A549 (cell line): ENCODE results near the gene MUC5B. TPM values are rescaled to one million over a fixed set of nuclear protein-coding genes. Genes with fewer than 3 reads are reported as not detected.

ENCODE experiments used
- ATAC-seq, 2 experiments: fragments of 200-7000 bp in 1 of 2; fragments of >200 bp in 1 of 2; cut with Nextera tagmentation in 1 of 2; cut with Tn5 transposase in 1 of 2; 3 replicates each; pipeline versions ENCODE4 v1.8.0 to v1.9.1; 2018 to 2020; ENCODE audit warnings: mild to moderate bottlenecking in 1 of 2, moderate library complexity in 1 of 2
- CTCF ChIA-PET: fragments of 300-600 bp; sonication (Branson Sonifier 250); formaldehyde crosslinking; extraction: SDS; loops from one replicate; lab custom pipeline; 2021; ENCODE audit warnings: antibody characterized with exemption, inconsistent platforms; lab: Yijun Ruan, JAX
- POLR2A ChIA-PET: fragments of 350-600 bp; formaldehyde crosslinking; extraction: SDS; loops from one replicate; lab custom pipeline; 2021; ENCODE audit warnings: antibody characterized with exemption, inconsistent platforms; lab: Yijun Ruan, JAX
- DNase-seq, 2 experiments: peaks; one replicate each; pipeline versions ENCODE4 v3.0.0 to v3.0.0-alpha.2; 2011 to 2016; ENCODE audit warnings: low read depth in 1 of 2, low spot score in 1 of 2
- FAIRE-seq: peaks from 2 replicates; lab custom pipeline; 2011; peaks lifted over from hg19 to GRCh38; lab: Jason Lieb, UNC
- H3K27ac ChIP-seq, 2 experiments: fragments of >200 bp; sonication (Bioruptor Twin); formaldehyde crosslinking; 3 replicates each; pipeline ENCODE4 v1.5.1; 2016 to 2017
- H3K4me1 ChIP-seq: fragments of >200 bp; sonication (Bioruptor Twin); formaldehyde crosslinking; 3 replicates; pipeline ENCODE4 v1.6.1; 2016
- H3K4me2 ChIP-seq: fragments of >200 bp; sonication (Bioruptor Twin); formaldehyde crosslinking; 3 replicates; pipeline ENCODE4 v1.6.1; 2016
- H3K4me3 ChIP-seq: fragments of >200 bp; sonication (Bioruptor Twin); formaldehyde crosslinking; 3 replicates; pipeline ENCODE4 v1.5.1; 2016
- H3K9me3 ChIP-seq: fragments of >200 bp; sonication (Bioruptor Twin); formaldehyde crosslinking; 3 replicates; pipeline ENCODE4 v1.6.1; 2016
- ATOH8 ChIP-seq: fragments of 250-450 bp; sonication (Bioruptor Pico); IDR thresholded peaks from 2 replicates; pipeline ENCODE4 v1.5.0; 2020; ENCODE audit warnings: low read depth, mild to moderate bottlenecking, moderate library complexity
- CBX8 ChIP-seq: fragments of 200-600 bp; sonication (generic); IDR thresholded peaks from 2 replicates; pipeline ENCODE4 v1.6.1; 2016
- CHD2 ChIP-seq: fragments of 150-350 bp; IDR thresholded peaks from 2 replicates; pipeline ENCODE4 v1.6.1; 2014; ENCODE audit warnings: low read length; ENCODE audit not compliant: partially characterized antibody
- CTCF ChIP-seq: fragments of >200 bp; sonication (Bioruptor Twin); formaldehyde crosslinking; IDR thresholded peaks from 3 replicates; pipeline ENCODE4 v1.5.1; 2016
- EHMT2 ChIP-seq: fragments of 200-600 bp; sonication (generic); IDR thresholded peaks from 2 replicates; pipeline ENCODE4 v1.6.1; 2016; ENCODE audit warnings: antibody characterized with exemption, low read depth, mild to moderate bottlenecking, moderate library complexity
- EP300 ChIP-seq, 2 experiments: fragments of >200 bp; sonication (Bioruptor Twin); formaldehyde crosslinking; IDR thresholded peaks; 2 replicates in 1 of 2; 3 replicates in 1 of 2; pipeline ENCODE4 v1.6.1; 2016 to 2017
- ESRRA ChIP-seq: fragments of 150-350 bp; IDR thresholded peaks from 2 replicates; pipeline ENCODE4 v1.6.1; 2014; ENCODE audit warnings: mild to moderate bottlenecking, low read length, borderline replicate concordance
- FOSB ChIP-seq: fragments of 250-450 bp; sonication (Bioruptor Pico); IDR thresholded peaks from 2 replicates; pipeline ENCODE4 v1.5.0; 2020; ENCODE audit warnings: mild to moderate bottlenecking, moderate library complexity
- FOXS1 ChIP-seq: fragments of 250-450 bp; sonication (Bioruptor Pico); IDR thresholded peaks from 2 replicates; pipeline ENCODE4 v1.5.0; 2020; ENCODE audit warnings: mild to moderate bottlenecking, moderate library complexity
- GATA3 ChIP-seq: IDR thresholded peaks from 2 replicates; pipeline ENCODE4 v1.6.1; 2012; ENCODE audit warnings: borderline replicate concordance
- HDAC2 ChIP-seq: fragments of 200-600 bp; sonication (generic); IDR thresholded peaks from 2 replicates; pipeline ENCODE4 v1.6.1; 2016
- HEYL ChIP-seq: fragments of 250-450 bp; sonication (Bioruptor Pico); IDR thresholded peaks from 2 replicates; pipeline ENCODE4 v1.8.0; 2021; ENCODE audit warnings: mild to moderate bottlenecking, moderate library complexity
- HMGXB4 ChIP-seq: fragments of 250-450 bp; sonication (Bioruptor Pico); IDR thresholded peaks from 2 replicates; pipeline ENCODE4 v1.5.0; 2021; ENCODE audit warnings: mild to moderate bottlenecking, moderate library complexity, borderline replicate concordance
- HOXA7 ChIP-seq: fragments of 250-450 bp; sonication (Bioruptor Pico); IDR thresholded peaks from 2 replicates; pipeline ENCODE4 v1.5.0; 2020; ENCODE audit warnings: mild to moderate bottlenecking, moderate library complexity
- KDM5A ChIP-seq: fragments of 200-600 bp; sonication (generic); IDR thresholded peaks from 2 replicates; pipeline ENCODE4 v1.6.1; 2016; ENCODE audit warnings: antibody characterized with exemption, mild to moderate bottlenecking
- MAX ChIP-seq: IDR thresholded peaks from 2 replicates; pipeline ENCODE4 v1.6.1; 2012
- MAZ ChIP-seq: fragments of 150-350 bp; IDR thresholded peaks from 2 replicates; pipeline ENCODE4 v1.6.1; 2014; ENCODE audit warnings: antibody characterized with exemption, low read depth, low read length, borderline replicate concordance
- MYC ChIP-seq: IDR thresholded peaks from 2 replicates; pipeline ENCODE4 v1.6.1; 2012; ENCODE audit warnings: mild to moderate bottlenecking, inconsistent platforms, low read length, improper control_type of control experiment, borderline replicate concordance
- NPAS2 ChIP-seq: fragments of 250-450 bp; sonication (Bioruptor Pico); IDR thresholded peaks from 2 replicates; pipeline ENCODE4 v1.8.0; 2022; ENCODE audit warnings: mild to moderate bottlenecking, moderate library complexity, borderline replicate concordance
- NR3C1 ChIP-seq: fragments of >200 bp; sonication (Bioruptor Twin); formaldehyde crosslinking; IDR thresholded peaks from 3 replicates; pipeline ENCODE4 v1.6.1; 2017
- PBX3 ChIP-seq: IDR thresholded peaks from 2 replicates; pipeline ENCODE4 v1.6.1; 2012
- POLR2A ChIP-seq: IDR thresholded peaks from 2 replicates; pipeline ENCODE4 v1.6.1; 2012; ENCODE audit warnings: mild to moderate bottlenecking, low read length
- POLR2AphosphoS2 ChIP-seq: conservative IDR thresholded peaks from 2 replicates; pipeline ENCODE4 v1.6.1; 2012; ENCODE audit warnings: low read length, improper control_type of control experiment, inconsistent platforms
- RARB ChIP-seq: fragments of 250-450 bp; sonication (Bioruptor Pico); IDR thresholded peaks from 2 replicates; pipeline ENCODE4 v1.8.0; 2021; ENCODE audit warnings: mild to moderate bottlenecking, moderate library complexity
- RFX5 ChIP-seq: fragments of 450-650 bp; IDR thresholded peaks from 2 replicates; pipeline ENCODE4 v1.7.1; 2014; ENCODE audit warnings: antibody characterized with exemption, mild to moderate bottlenecking, moderate library complexity
- RNF2 ChIP-seq: fragments of 200-600 bp; sonication (generic); IDR thresholded peaks from 2 replicates; pipeline ENCODE4 v1.6.1; 2016; ENCODE audit warnings: low read depth, mild to moderate bottlenecking, antibody characterized with exemption, moderate library complexity, borderline replicate concordance
- SMC3 ChIP-seq: fragments of >200 bp; sonication (Bioruptor Twin); formaldehyde crosslinking; IDR thresholded peaks from 3 replicates; pipeline ENCODE4 v1.6.1; 2018; ENCODE audit warnings: inconsistent platforms
- SREBF2 ChIP-seq: fragments of 450-650 bp; IDR thresholded peaks from 2 replicates; pipeline ENCODE4 v1.6.1; 2014; ENCODE audit warnings: mild to moderate bottlenecking, moderate library complexity
- ZC3H11A ChIP-seq: fragments of 450-650 bp; IDR thresholded peaks from 2 replicates; pipeline ENCODE4 v1.6.1; 2014; ENCODE audit warnings: antibody characterized with exemption, mild to moderate bottlenecking
- ZFP36 ChIP-seq: fragments of 450-650 bp; IDR thresholded peaks from 2 replicates; pipeline ENCODE4 v1.6.1; 2014; ENCODE audit warnings: borderline replicate concordance; ENCODE audit not compliant: partially characterized antibody
- ZNF302 ChIP-seq: fragments of 250-450 bp; sonication (Bioruptor Pico); IDR thresholded peaks from 2 replicates; pipeline ENCODE4 v1.9.0; 2021; ENCODE audit warnings: inconsistent platforms, mild to moderate bottlenecking, moderate library complexity
- ZSCAN20 ChIP-seq: fragments of 250-450 bp; sonication (Bioruptor Pico); IDR thresholded peaks from 2 replicates; pipeline ENCODE4 v1.8.0; 2022; ENCODE audit warnings: mild to moderate bottlenecking, moderate library complexity
- WGBS: methylation state at CpG from one replicate; pipeline ENCODE4 v1.1.6; 2017; ENCODE audit errors: missing lambda C conversion rate; 5-methylcytosine and 5-hydroxymethylcytosine counted together
- polyA plus RNA-seq, 4 experiments: library from polyadenylated mRNA; depleted of rRNA in 3 of 4; stranded (reverse); fragments of >200 nt; fragmentation: RNase III in 1 of 4; extraction: RNeasy Plus Mini Kit Qiagen cat#74134 plus additional on column Dnase treatment in 1 of 4; gene quantifications; 2 replicates in 3 of 4; 3 replicates in 1 of 4; pipeline ENCODE4 v1.2.3, GENCODE V29; 2011 to 2017

The MUC5B gene
- polyA plus RNA-seq, 2 of the 4 experiments (the other 2 are of a cell fraction): 0.85 to 1.4 TPM

GRCh38 chr11:1196516-1197391, 26.1 kb upstream of the MUC5B start:
- 78% methylated on average over 12 of the region's 28 CpGs for WGBS
- ATAC-seq (peak in 1 of 2 experiments; percentile 9; a peak in 1 of 6 replicates), FAIRE-seq (no peak), DNase-seq (no peak)
- no peak overlapping the region for H3K27ac ChIP-seq
- TF ChIP-seq SMC3: no peak
- no peak for TF ChIP-seq HEYL (CRISPR knock-in tag)
- TF ChIP-seq FOSB (CRISPR knock-in tag): no peak
- TF ChIP-seq GATA3: no peak
- no peak for TF ChIP-seq ATOH8 (CRISPR knock-in tag)
- TF ChIP-seq SREBF2: no peak
- no peak for TF ChIP-seq CBX8
- TF ChIP-seq CTCF: no peak
- TF ChIP-seq FOXS1 (CRISPR knock-in tag): no peak
- no peak for TF ChIP-seq MAZ
- TF ChIP-seq POLR2AphosphoS2: no peak
- TF ChIP-seq ZSCAN20 (CRISPR knock-in tag): no peak
- no peak for TF ChIP-seq EHMT2
- no peak for TF ChIP-seq HDAC2
- no peak for TF ChIP-seq RFX5
- no peak for TF ChIP-seq KDM5A
- TF ChIP-seq RARB (CRISPR knock-in tag): no peak
- H3K4me2 ChIP-seq: no peak overlapping the region
- no peak overlapping the region for H3K4me3 ChIP-seq
- ChIA-PET CTCF (no interaction called here), POLR2A (no interaction called here)
- no peaks in the 10 kb centered on the region for H3K4me1 ChIP-seq
- no peaks in the 10 kb centered on the region for H3K9me3 ChIP-seq

- CTCF ChIA-PET: no interaction called here
- DNase-seq (no peak), FAIRE-seq (no peak), ATAC-seq (no peak)
- POLR2A ChIA-PET: no interaction called here
- Histone ChIP-seq H3K4me3 (no peak overlapping the region), H3K4me2 (no peak overlapping the region), H3K4me1 (peaks cover 5% of the 10 kb centered on the region), H3K9me3 (no peaks in the 10 kb centered on the region), H3K27ac (no peak overlapping the region)
- TF ChIP-seq NPAS2 (CRISPR knock-in tag) (no peak), CHD2 (no peak), MAX (no peak), HOXA7 (CRISPR knock-in tag) (no peak), HDAC2 (no peak), SREBF2 (no peak), ZFP36 (no peak), HMGXB4 (CRISPR knock-in tag) (no peak), ZNF302 (no peak), EP300 (IDR thresholded peaks at IDR 0.05) (no peak), ZSCAN20 (CRISPR knock-in tag) (no peak), ESRRA (no peak), RNF2 (no peak), PBX3 (no peak), MYC (no peak), POLR2A (no peak), NR3C1 (no peak), ZC3H11A (no peak)
- WGBS: 89% methylated on average over 18 of the region's 29 CpGs
Measured at GRCh38 chr11:1197431-1197885, 25.4 kb upstream of the MUC5B start.
